Choroid plexus epithelial cell (primary cell): ENCODE data around the gene MDK.

Experiments
- DNase-seq: peaks from one replicate; pipeline ENCODE4 v3.0.0-alpha.2; 2010; ENCODE audit warnings: low read depth
- H3K4me3 ChIP-seq: 2 replicates; pipeline ENCODE4 v1.5.1; 2011; ENCODE audit warnings: low read depth, mild to moderate bottlenecking, control low read depth, low read length, moderate library complexity
- TF ChIP-seq, protein P1 (sequence below): conservative IDR thresholded peaks from 2 replicates; pipeline ENCODE4 v1.5.1; 2011; ENCODE audit warnings: low read depth, mild to moderate bottlenecking, control low read depth, inconsistent platforms, low read length, moderate library complexity

MDK gene

DNA sequence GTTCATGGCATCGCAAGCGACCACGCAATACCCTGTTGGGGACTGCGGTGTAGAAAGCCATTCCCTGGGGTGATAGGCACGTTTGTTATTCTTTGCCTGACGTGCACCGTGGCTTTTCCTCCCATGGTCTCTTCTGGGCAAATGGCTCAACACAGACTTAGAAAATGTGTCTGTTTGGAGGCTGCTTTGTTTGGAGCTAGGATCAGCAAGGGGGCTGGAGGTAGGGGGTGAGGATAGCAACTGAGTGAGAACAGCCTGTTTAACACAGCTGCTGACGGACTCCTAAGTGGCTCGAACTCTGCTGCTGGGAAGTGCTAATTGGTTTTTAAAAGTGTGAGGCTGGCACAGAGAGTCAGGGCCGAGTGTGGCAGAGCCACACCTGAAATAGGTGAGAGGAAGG, 26.2 kb downstream of the MDK start:
- H3K4me3 ChIP-seq, result no peak overlapping the region
- DNase-seq, result no peak
- TF ChIP-seq, protein P1, sequence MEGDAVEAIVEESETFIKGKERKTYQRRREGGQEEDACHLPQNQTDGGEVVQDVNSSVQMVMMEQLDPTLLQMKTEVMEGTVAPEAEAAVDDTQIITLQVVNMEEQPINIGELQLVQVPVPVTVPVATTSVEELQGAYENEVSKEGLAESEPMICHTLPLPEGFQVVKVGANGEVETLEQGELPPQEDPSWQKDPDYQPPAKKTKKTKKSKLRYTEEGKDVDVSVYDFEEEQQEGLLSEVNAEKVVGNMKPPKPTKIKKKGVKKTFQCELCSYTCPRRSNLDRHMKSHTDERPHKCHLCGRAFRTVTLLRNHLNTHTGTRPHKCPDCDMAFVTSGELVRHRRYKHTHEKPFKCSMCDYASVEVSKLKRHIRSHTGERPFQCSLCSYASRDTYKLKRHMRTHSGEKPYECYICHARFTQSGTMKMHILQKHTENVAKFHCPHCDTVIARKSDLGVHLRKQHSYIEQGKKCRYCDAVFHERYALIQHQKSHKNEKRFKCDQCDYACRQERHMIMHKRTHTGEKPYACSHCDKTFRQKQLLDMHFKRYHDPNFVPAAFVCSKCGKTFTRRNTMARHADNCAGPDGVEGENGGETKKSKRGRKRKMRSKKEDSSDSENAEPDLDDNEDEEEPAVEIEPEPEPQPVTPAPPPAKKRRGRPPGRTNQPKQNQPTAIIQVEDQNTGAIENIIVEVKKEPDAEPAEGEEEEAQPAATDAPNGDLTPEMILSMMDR, result no peak

DNA sequence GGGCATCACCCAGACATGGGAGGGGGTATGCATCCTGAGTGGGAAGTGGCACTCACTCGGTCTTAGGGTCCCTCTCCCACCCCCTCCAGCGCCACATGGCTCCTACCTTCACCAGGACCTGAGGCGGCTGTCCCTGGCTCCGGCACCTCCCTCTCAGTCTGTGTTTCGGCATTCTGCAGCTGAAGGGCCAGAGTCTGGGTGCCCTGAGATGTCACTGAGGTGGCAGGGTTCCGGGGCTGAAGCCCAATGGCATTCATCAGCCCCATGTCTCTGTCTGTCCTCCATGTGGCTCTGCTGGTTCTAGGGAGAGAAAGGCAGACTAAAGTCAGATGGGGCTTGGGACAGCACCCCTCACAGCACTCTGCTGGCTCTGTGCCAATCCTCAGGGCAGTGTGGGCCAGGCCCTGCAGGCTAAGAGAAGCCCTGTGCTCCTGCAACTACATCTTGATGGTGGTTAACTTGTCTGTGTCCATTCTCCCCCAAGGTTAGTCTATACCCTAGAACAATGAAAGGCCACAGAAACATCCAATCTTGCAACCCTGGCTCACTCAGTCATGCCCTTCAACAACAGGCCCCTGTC, 27.0 kb downstream of the MDK start:
- no peak for DNase-seq
- TF ChIP-seq, protein P1, result no peak

DNA sequence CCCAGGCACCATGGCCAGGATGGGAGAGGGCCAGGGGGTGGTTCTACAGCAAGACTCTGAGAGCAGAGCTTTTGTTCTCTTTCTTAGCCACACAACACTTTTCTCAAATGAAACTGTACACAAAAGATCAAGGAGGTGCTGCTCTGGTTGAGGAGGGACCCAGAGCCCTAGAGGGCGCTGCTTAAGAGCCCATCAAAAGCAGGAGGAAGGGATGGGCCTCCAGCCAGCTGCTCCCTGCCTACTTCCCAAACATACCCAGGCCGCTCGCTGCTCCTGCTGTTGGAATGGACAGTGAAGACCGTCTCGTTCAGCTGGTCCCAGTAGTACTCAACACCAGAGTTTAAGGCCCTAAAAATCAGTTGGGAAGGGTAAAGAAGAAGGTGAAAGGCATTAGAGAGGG, 28.6 kb downstream of the MDK start:
- no peak overlapping the region for H3K4me3 ChIP-seq
- TF ChIP-seq, protein P1, result peak; percentile 54
- peak; percentile 52 for DNase-seq

More for the DNA sequence above, 27.0 kb downstream of the MDK start:
- no peak overlapping the region for H3K4me3 ChIP-seq

DNA sequence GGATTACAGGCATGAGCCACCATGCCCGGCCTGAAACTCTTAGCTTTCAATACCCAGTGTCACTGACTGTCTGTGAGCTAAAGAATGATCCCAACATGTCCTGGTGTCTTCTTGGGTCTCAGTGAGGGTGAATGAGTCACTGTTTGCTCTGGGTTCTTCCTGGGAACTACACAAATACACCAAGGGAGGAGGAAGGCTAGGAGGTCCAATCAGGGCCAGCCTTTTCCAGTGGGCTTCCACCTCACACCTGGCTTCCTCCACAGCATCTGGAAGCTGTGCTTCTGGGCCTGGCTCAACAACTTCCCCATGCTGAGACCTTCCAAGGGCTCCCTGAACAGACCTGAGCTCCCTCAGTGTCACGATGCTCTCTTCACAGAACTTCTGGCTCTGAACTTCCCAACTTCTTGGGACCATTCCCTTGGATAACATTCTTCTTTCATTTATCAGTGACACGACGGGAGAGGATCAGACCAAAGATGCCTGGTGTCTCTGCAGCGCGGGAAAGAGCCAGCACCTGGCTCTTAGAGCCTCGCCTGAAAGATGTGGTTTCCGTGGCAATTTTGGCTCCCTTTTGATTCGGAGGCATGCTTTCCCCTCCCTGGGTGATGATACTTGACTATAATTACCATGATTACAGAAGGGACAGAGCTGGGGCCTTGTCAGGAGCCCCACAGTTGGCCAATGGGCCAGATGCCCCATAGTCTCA, 32.4 kb downstream of the MDK start:
- DNase-seq, result no peak
- TF ChIP-seq, protein P1, result no peak
- H3K4me3 ChIP-seq, result no peak overlapping the region

DNA sequence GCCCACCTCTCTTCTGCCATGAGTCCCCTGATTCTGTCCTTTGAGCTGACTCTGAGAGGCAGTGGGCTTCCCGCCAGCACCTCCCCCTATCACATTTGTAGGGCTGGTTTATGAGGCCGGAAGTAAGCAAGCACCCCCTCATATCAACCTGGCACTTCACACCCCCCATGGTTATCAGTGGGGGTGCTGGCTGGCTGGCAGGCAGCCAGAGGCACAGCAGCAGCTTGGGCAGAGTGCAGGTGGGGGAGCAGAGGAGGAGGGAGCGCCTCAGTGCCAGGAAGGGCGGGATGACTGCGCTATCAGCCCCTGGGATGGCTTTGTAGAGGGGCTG, 33.0 kb downstream of the MDK start:
- TF ChIP-seq, protein P1, result no peak

DNA sequence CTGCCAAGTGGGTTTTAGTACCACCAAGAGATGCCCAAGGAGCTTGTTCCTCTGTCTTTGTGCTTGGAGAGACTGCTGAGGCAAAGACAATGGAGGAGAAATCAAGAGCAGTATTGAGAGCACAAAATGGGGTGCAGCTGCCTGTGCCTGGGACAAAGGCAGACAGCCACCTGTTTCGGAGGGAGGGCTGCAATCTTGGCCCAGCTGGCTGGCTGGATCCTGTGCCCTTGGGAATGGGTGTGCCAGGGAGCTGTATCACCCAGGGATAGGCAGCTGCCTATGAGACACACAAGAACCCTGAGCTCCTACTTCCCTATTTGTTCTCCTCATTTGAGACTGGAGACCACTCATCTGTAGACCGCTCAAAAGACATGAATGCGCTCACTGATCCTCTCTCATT, 33.4 kb downstream of the MDK start:
- H3K4me3 ChIP-seq, result no peak overlapping the region
- TF ChIP-seq, protein P1, result no peak
- DNase-seq, result no peak

More for the DNA sequence above, 33.0 kb downstream of the MDK start:
- no peak overlapping the region for H3K4me3 ChIP-seq
- no peak for DNase-seq

DNA sequence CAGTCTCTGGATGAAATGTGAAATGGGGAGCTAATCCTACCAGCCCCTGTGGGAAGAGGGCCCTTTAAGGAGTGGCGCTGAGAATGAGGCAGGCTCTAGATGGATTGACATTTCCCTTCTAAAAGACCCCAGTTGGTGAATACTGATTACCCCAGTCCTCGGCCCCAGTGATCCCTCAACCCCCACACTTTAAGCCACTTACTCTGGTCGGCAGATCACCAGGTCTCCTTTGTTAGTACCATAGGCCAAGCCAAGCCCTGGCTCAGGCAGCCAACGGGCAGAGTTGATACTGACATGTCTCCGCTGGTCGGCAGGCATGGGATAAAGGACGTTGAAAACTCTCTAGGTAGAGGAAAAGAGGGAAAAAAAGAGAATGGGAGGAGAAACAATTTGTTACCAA, 36.2 kb downstream of the MDK start:
- TF ChIP-seq, protein P1, result no peak
- no peak overlapping the region for H3K4me3 ChIP-seq
- DNase-seq, result no peak
